ENCODE measurements around the gene SFT2D3. TPM values are rescaled to one million over a fixed set of nuclear protein-coding genes. Genes with fewer than 3 reads are reported as not detected.
A peak's percentile ranks its signal among the peaks of the same experiment; 100 is the strongest.

The SFT2D3 gene
- total RNA-seq, 5 donors from 2014 or later (not counting 1 experiment from before 2014, with no cell fraction given), result 6.1 to 13.9 (median 12.4) TPM

GRCh38 chr2:127664065-127664894, 37.0 kb upstream of the SFT2D3 start:
- ATAC-seq (replicated peaks in 1 of 4), result no peak

DNA sequence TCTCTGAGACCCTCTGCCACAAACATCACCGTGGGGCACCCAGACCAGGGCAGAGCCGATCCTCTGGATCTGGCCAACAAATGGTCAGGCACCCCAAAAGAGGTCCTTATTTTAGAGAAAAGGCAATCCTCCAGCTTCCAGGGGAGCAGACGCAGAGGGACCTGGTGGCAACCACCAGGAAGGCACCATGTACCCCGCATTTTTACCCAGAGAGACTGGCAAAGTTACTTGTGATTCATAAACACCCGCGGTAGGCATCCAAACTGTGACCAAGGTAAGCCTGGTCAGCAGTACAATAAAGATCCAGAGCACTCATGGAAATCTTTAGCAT, 36.4 kb upstream of the SFT2D3 start:
- 100% methylated on average over 6 of the region's 6 CpGs for WGBS (ENCODE audit: insufficient coverage)
- ChIA-PET POLR2A (no interaction called here), CTCF (no interaction called here)
- Mint-ChIP-seq H3K9me3 (no peaks in the 10 kb centered on the region), H3K27ac (no peak overlapping the region), H3K27me3 (peaks cover 44 to 67% of the 10 kb centered on the region in 2 donors), H3K4me1 (peaks cover 0 to 3% (median 0%) of the 10 kb centered on the region in 3 donors), H3K36me3 (no peaks in the 10 kb centered on the region), H3K4me3 (no peak overlapping the region)
- no peaks in the 10 kb centered on the region for H3K9me3 ChIP-seq
- DNase-seq, result no peak
- no peaks in the 10 kb centered on the region for H3K36me3 ChIP-seq (ENCODE audit: control insufficient read depth in 2 of 2, extremely low read depth in 1 of 2, insufficient read depth in 1 of 2, low read length in 1 of 2)
- ATAC-seq (replicated peaks in 1 of 4), result no peak
- H3K27ac ChIP-seq (ENCODE audit: low read length), result no peak overlapping the region
- no peaks in the 10 kb centered on the region for H3K4me1 ChIP-seq (ENCODE audit: control insufficient read depth in 1 of 2, extremely low read depth in 1 of 2, insufficient read depth in 2 of 2, low read length in 2 of 2)
- no peak overlapping the region for H3K4me3 ChIP-seq (ENCODE audit: control insufficient read depth in 1 of 2, extremely low read depth in 1 of 2, low read length in 1 of 2)
- peaks cover 5 to 46% of the 10 kb centered on the region in 2 experiments for H3K27me3 ChIP-seq (replicated peaks in 1 of 2; ENCODE audit: control insufficient read depth in 2 of 2, extremely low read depth in 1 of 2, insufficient read depth in 2 of 2, low read length in 1 of 2)

More at GRCh38 chr2:127664065-127664894, 37.0 kb upstream of the SFT2D3 start:
- peaks cover 5 to 52% of the 10 kb centered on the region in 2 experiments for H3K27me3 ChIP-seq (replicated peaks in 1 of 2; ENCODE audit: control insufficient read depth in 2 of 2, extremely low read depth in 1 of 2, insufficient read depth in 2 of 2, low read length in 1 of 2)
- WGBS (ENCODE audit: insufficient coverage), result 33% methylated on average over 67 of the region's 69 CpGs
- H3K9me3 Mint-ChIP-seq, result no peaks in the 10 kb centered on the region
- DNase-seq, result peak in 1 of 35 experiments; percentile 10
- peaks cover 0 to 3% (median 0%) of the 10 kb centered on the region in 3 donors for H3K4me1 Mint-ChIP-seq
- POLR2A ChIA-PET, result no interaction called here
- CTCF ChIA-PET, result no interaction called here
- H3K27ac Mint-ChIP-seq, result no peak overlapping the region
- H3K4me3 ChIP-seq (ENCODE audit: control insufficient read depth in 1 of 2, extremely low read depth in 1 of 2, low read length in 1 of 2), result no peak overlapping the region
- no peak overlapping the region for H3K4me3 Mint-ChIP-seq
- no peak overlapping the region for H3K27ac ChIP-seq (ENCODE audit: low read length)
- H3K27me3 Mint-ChIP-seq, result peaks cover 44 to 65% of the 10 kb centered on the region in 2 donors
- no peaks in the 10 kb centered on the region for H3K36me3 Mint-ChIP-seq
- H3K4me1 ChIP-seq (ENCODE audit: control insufficient read depth in 1 of 2, extremely low read depth in 1 of 2, insufficient read depth in 2 of 2, low read length in 2 of 2), result no peaks in the 10 kb centered on the region
- H3K9me3 ChIP-seq, result no peaks in the 10 kb centered on the region
- H3K36me3 ChIP-seq (ENCODE audit: control insufficient read depth in 2 of 2, extremely low read depth in 1 of 2, insufficient read depth in 1 of 2, low read length in 1 of 2), result no peaks in the 10 kb centered on the region

GRCh38 chr2:127665267-127665893, 35.9 kb upstream of the SFT2D3 start:
- no CpG with 5 or more reads among the region's 8 CpGs for WGBS (ENCODE audit: insufficient coverage)
- Histone ChIP-seq H3K27ac (ENCODE audit: low read length) (no peak overlapping the region), H3K9me3 (no peaks in the 10 kb centered on the region), H3K36me3 (ENCODE audit: control insufficient read depth in 2 of 2, extremely low read depth in 1 of 2, insufficient read depth in 1 of 2, low read length in 1 of 2) (no peaks in the 10 kb centered on the region), H3K4me3 (ENCODE audit: control insufficient read depth in 1 of 2, extremely low read depth in 1 of 2, low read length in 1 of 2) (no peak overlapping the region), H3K27me3 (replicated peaks in 1 of 2; ENCODE audit: control insufficient read depth in 2 of 2, extremely low read depth in 1 of 2, insufficient read depth in 2 of 2, low read length in 1 of 2) (peaks cover 5 to 45% of the 10 kb centered on the region in 2 experiments), H3K4me1 (ENCODE audit: control insufficient read depth in 1 of 2, extremely low read depth in 1 of 2, insufficient read depth in 2 of 2, low read length in 2 of 2) (no peaks in the 10 kb centered on the region)
- Mint-ChIP-seq H3K27me3 (peaks cover 48 to 63% of the 10 kb centered on the region in 2 donors), H3K4me3 (no peak overlapping the region), H3K4me1 (peaks cover 0 to 3% (median 0%) of the 10 kb centered on the region in 3 donors), H3K36me3 (no peaks in the 10 kb centered on the region), H3K27ac (no peak overlapping the region), H3K9me3 (no peaks in the 10 kb centered on the region)
- DNase-seq, result no peak
- ATAC-seq (replicated peaks in 1 of 4), result no peak
- CTCF ChIA-PET, result no interaction called here
- POLR2A ChIA-PET, result no interaction called here

GRCh38 chr2:127669056-127669455, 32.2 kb upstream of the SFT2D3 start:
- no peak overlapping the region for H3K4me3 Mint-ChIP-seq
- no peaks in the 10 kb centered on the region for H3K9me3 Mint-ChIP-seq

DNA sequence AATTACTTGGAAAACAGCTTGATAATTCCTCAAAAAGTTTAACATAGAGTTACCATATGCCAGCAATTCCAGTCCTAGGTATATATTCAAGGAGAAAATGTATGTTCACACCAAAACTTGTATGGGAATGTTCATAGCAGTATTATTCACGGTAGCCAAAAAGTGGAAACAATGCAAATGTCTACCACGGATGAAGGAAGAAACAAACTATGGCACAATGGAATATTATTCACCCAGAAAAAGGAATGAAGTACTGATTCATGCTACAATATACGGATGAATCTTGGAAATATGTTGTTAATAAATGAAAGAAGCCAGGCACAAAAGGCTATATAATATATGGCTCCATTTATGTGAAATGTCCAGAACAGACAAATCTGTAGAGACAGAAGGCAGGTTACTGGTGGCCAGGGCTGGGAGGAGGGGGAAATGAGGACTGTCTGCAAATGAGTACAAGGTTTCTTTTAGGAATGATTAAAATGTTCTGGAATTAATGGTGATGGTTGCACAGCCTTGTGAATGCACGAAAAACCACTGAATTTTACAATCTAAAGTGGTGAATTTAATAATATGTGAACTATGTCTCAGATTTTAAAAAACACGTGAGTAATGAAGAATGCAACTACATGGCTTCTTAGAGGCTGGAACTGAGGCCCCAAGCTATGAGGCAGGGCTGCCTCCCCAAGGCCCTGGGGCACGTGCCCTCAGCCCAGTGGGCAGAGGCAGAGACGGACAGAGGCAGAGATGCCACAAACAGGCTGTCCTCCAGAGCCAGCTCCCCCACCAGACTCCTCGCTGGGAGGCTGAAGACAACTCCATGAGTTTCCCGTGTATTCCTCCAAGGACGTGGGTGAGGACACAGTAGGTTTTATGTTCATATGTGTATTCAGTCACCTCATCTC, 31.0 kb upstream of the SFT2D3 start:
- H3K9me3 ChIP-seq, result no peaks in the 10 kb centered on the region
- no peaks in the 10 kb centered on the region for H3K36me3 ChIP-seq (ENCODE audit: control insufficient read depth in 2 of 2, extremely low read depth in 1 of 2, insufficient read depth in 1 of 2, low read length in 1 of 2)
- Mint-ChIP-seq H3K9me3 (no peaks in the 10 kb centered on the region), H3K27ac (no peak overlapping the region), H3K27me3 (peaks cover 43 to 60% of the 10 kb centered on the region in 2 donors), H3K4me1 (peaks cover 4 to 8% (median 7%) of the 10 kb centered on the region in 3 donors), H3K4me3 (no peak overlapping the region), H3K36me3 (no peaks in the 10 kb centered on the region)
- ChIA-PET CTCF (no interaction called here), POLR2A (no interaction called here)
- H3K4me1 ChIP-seq (ENCODE audit: control insufficient read depth in 1 of 2, extremely low read depth in 1 of 2, insufficient read depth in 2 of 2, low read length in 2 of 2), result peaks cover 0 to 7% of the 10 kb centered on the region in 2 experiments
- H3K4me3 ChIP-seq (ENCODE audit: control insufficient read depth in 1 of 2, extremely low read depth in 1 of 2, low read length in 1 of 2), result no peak overlapping the region
- 72% methylated on average over 2 of the region's 10 CpGs for WGBS (ENCODE audit: insufficient coverage)
- no peak for DNase-seq
- no peak overlapping the region for H3K27ac ChIP-seq (ENCODE audit: low read length)
- peaks cover 5 to 47% of the 10 kb centered on the region in 2 experiments for H3K27me3 ChIP-seq (replicated peaks in 1 of 2; ENCODE audit: control insufficient read depth in 2 of 2, extremely low read depth in 1 of 2, insufficient read depth in 2 of 2, low read length in 1 of 2)
- no peak for ATAC-seq (replicated peaks in 1 of 4)

More at GRCh38 chr2:127669056-127669455, 32.2 kb upstream of the SFT2D3 start:
- DNase-seq (no peak), ATAC-seq (replicated peaks in 1 of 4) (no peak)
- Mint-ChIP-seq H3K27ac (no peak overlapping the region), H3K4me1 (peaks cover 0 to 3% (median 2%) of the 10 kb centered on the region in 3 donors), H3K27me3 (peaks cover 45 to 61% of the 10 kb centered on the region in 2 donors), H3K36me3 (no peaks in the 10 kb centered on the region)
- H3K27ac ChIP-seq (ENCODE audit: low read length), result no peak overlapping the region
- POLR2A ChIA-PET, result no interaction called here
- H3K4me1 ChIP-seq (ENCODE audit: control insufficient read depth in 1 of 2, extremely low read depth in 1 of 2, insufficient read depth in 2 of 2, low read length in 2 of 2), result no peaks in the 10 kb centered on the region
- CTCF ChIA-PET, result no interaction called here
- H3K36me3 ChIP-seq (ENCODE audit: control insufficient read depth in 2 of 2, extremely low read depth in 1 of 2, insufficient read depth in 1 of 2, low read length in 1 of 2), result no peaks in the 10 kb centered on the region
- WGBS (ENCODE audit: insufficient coverage), result 83% methylated on average over 1 of the region's 7 CpGs
- peaks cover 5 to 50% of the 10 kb centered on the region in 2 experiments for H3K27me3 ChIP-seq (replicated peaks in 1 of 2; ENCODE audit: control insufficient read depth in 2 of 2, extremely low read depth in 1 of 2, insufficient read depth in 2 of 2, low read length in 1 of 2)
- no peaks in the 10 kb centered on the region for H3K9me3 ChIP-seq
- no peak overlapping the region for H3K4me3 ChIP-seq (ENCODE audit: control insufficient read depth in 1 of 2, extremely low read depth in 1 of 2, low read length in 1 of 2)

DNA sequence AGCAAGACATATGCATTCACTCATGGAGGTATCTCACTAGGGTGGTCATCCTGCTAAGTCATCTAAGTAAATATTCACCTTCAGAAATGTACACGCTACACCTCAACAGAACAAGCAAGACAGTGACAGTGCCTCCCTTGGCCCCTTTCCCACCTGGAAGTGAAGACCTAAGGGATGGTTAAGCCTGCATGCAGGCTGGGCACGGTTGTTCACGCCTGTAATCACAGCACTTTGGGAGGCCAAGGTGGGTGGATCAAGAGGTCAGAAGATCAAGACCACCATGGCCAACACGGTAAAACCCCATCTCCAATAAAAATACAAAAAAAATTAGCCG, 30.4 kb upstream of the SFT2D3 start:
- peaks cover 0 to 13% of the 10 kb centered on the region in 2 experiments for H3K4me1 ChIP-seq (ENCODE audit: control insufficient read depth in 1 of 2, extremely low read depth in 1 of 2, insufficient read depth in 2 of 2, low read length in 2 of 2)
- peaks cover 1 to 51% of the 10 kb centered on the region in 2 experiments for H3K27me3 ChIP-seq (replicated peaks in 1 of 2; ENCODE audit: control insufficient read depth in 2 of 2, extremely low read depth in 1 of 2, insufficient read depth in 2 of 2, low read length in 1 of 2)
- no CpG with 5 or more reads among the region's 5 CpGs for WGBS (ENCODE audit: insufficient coverage)
- Mint-ChIP-seq H3K4me1 (peaks cover 7 to 12% (median 8%) of the 10 kb centered on the region in 3 donors), H3K27ac (no peak overlapping the region), H3K9me3 (no peaks in the 10 kb centered on the region), H3K27me3 (peaks cover 40 to 58% of the 10 kb centered on the region in 2 donors), H3K4me3 (no peak overlapping the region), H3K36me3 (no peaks in the 10 kb centered on the region)
- ATAC-seq (replicated peaks in 1 of 4) (no peak), DNase-seq (no peak)
- ChIA-PET POLR2A (no interaction called here), CTCF (no interaction called here)
- H3K4me3 ChIP-seq (ENCODE audit: control insufficient read depth in 1 of 2, extremely low read depth in 1 of 2, low read length in 1 of 2), result no peak overlapping the region
- no peaks in the 10 kb centered on the region for H3K9me3 ChIP-seq
- H3K36me3 ChIP-seq (ENCODE audit: control insufficient read depth in 2 of 2, extremely low read depth in 1 of 2, insufficient read depth in 1 of 2, low read length in 1 of 2), result no peaks in the 10 kb centered on the region
- H3K27ac ChIP-seq (ENCODE audit: low read length), result no peak overlapping the region

Data from T-cell (primary cell).